Muscle of leg (tissue), 9 donors: ENCODE data around the gene DOK3. TPM values are rescaled to one million over a fixed set of nuclear protein-coding genes. Genes with fewer than 3 reads are reported as not detected.

Source experiments
- polyA plus RNA-seq, 8 donors: library from polyadenylated mRNA; unstranded; fragments of 120-200 nt; gene quantifications; one replicate each; pipeline versions ENCODE4 v1.2.1 to v1.2.3, GENCODE V29; 2013; ENCODE audit warnings: inconsistent platforms in 1 of 8, low replicate concordance in 1 of 8; ENCODE audit not compliant: insufficient read length in 8 of 8, insufficient read depth in 1 of 8
- total RNA-seq: library from RNA; stranded (reverse); fragments of 120-200 nt; gene quantifications from one replicate; pipeline ENCODE4 v1.2.4, GENCODE V29; 2013

The DOK3 gene
- total and polyA plus RNA-seq, 9 donors = 2.7 to 9.9 (median 6.3) TPM

Other genes with a start within 250 kb of the DOK3 start
- 15.1 TPM for gene RAB24, start 206.1 kb downstream of the DOK3 start, total RNA-seq
- gene RAB24, start 206.1 kb downstream of the DOK3 start, polyA plus RNA-seq = 10 to 100 TPM; 20.3 to 31.9 (median 24.1) TPM
- 63.0 TPM for gene PRELID1, start 206.0 kb downstream of the DOK3 start, total RNA-seq
- 10 to 100 TPM; 75.0 to 94.0 (median 89.4) TPM for gene PRELID1, start 206.0 kb downstream of the DOK3 start, polyA plus RNA-seq
- 18.0 TPM for gene MXD3, start 197.9 kb downstream of the DOK3 start, total RNA-seq
- gene MXD3, start 197.9 kb downstream of the DOK3 start, polyA plus RNA-seq = 10 to 100 TPM; 20.5 to 36.7 (median 24.9) TPM
- gene LMAN2, start 158.2 kb downstream of the DOK3 start, total RNA-seq = 85.3 TPM
- gene LMAN2, start 158.2 kb downstream of the DOK3 start, polyA plus RNA-seq = 100 to 1,000 TPM in 1 of 8 donors, 10 to 100 TPM in 7; 77.9 to 102 (median 86.3) TPM
- gene RGS14, start 151.9 kb downstream of the DOK3 start, total RNA-seq = 16.2 TPM
- gene RGS14, start 151.9 kb downstream of the DOK3 start, polyA plus RNA-seq = 10 to 100 TPM; 10.4 to 17.2 (median 12.5) TPM
- gene SLC34A1, start 125.4 kb downstream of the DOK3 start, total RNA-seq = not detected
- gene SLC34A1, start 125.4 kb downstream of the DOK3 start, polyA plus RNA-seq = not detected
- not detected for gene PFN3, start 109.2 kb downstream of the DOK3 start, total RNA-seq
- not detected for gene PFN3, start 109.2 kb downstream of the DOK3 start, polyA plus RNA-seq
- 0.27 TPM for gene F12, start 100.3 kb downstream of the DOK3 start, total RNA-seq
- 1 to 10 TPM in 1 of 8 donors, under 1 TPM in 6, not detected in 1; 0.14 to 1.0 (median 0.45) TPM for gene F12, start 100.3 kb downstream of the DOK3 start, polyA plus RNA-seq
- 13.8 TPM for gene GRK6, start 83.2 kb downstream of the DOK3 start, total RNA-seq
- 10 to 100 TPM; 16.0 to 25.0 (median 19.7) TPM for gene GRK6, start 83.2 kb downstream of the DOK3 start, polyA plus RNA-seq
- 0.93 TPM for gene PRR7, start 63.0 kb downstream of the DOK3 start, total RNA-seq
- 1 to 10 TPM in 5 of 8 donors, under 1 TPM in 3; 0.70 to 1.7 (median 1.0) TPM for gene PRR7, start 63.0 kb downstream of the DOK3 start, polyA plus RNA-seq
- gene DBN1, start 36.2 kb downstream of the DOK3 start, total RNA-seq = 97.3 TPM
- gene DBN1, start 36.2 kb downstream of the DOK3 start, polyA plus RNA-seq = 100 to 1,000 TPM; 197 to 295 (median 267) TPM
- 97.1 TPM for gene PDLIM7, start 12.2 kb downstream of the DOK3 start, total RNA-seq
- gene PDLIM7, start 12.2 kb downstream of the DOK3 start, polyA plus RNA-seq = 100 to 1,000 TPM; 152 to 458 (median 295) TPM
- gene DDX41, start 7.1 kb upstream of the DOK3 start, total RNA-seq = 49.7 TPM
- gene DDX41, start 7.1 kb upstream of the DOK3 start, polyA plus RNA-seq = 10 to 100 TPM; 44.4 to 69.0 (median 55.9) TPM
- 43.8 TPM for gene FAM193B, start 44.7 kb upstream of the DOK3 start, total RNA-seq
- gene FAM193B, start 44.7 kb upstream of the DOK3 start, polyA plus RNA-seq = 10 to 100 TPM; 36.8 to 65.0 (median 51.8) TPM
- 48.0 TPM for gene TMED9, start 82.4 kb upstream of the DOK3 start, total RNA-seq
- gene TMED9, start 82.4 kb upstream of the DOK3 start, polyA plus RNA-seq = 100 to 1,000 TPM; 117 to 161 (median 138) TPM
- gene B4GALT7, start 90.3 kb upstream of the DOK3 start, total RNA-seq = 22.0 TPM
- gene B4GALT7, start 90.3 kb upstream of the DOK3 start, polyA plus RNA-seq = 10 to 100 TPM; 17.3 to 23.6 (median 19.9) TPM